ENCODE data around the gene ARSI. TPM values are rescaled to one million over a fixed set of nuclear protein-coding genes. Genes with fewer than 3 reads are reported as not detected.

The ARSI gene
- total and polyA plus RNA-seq, 2 of the 4 experiments (the other 2 are of a cell fraction): 14.8 to 15.2 TPM

- TF ChIP-seq MAZ (IDR thresholded peaks at IDR 0.05; ENCODE audit: borderline replicate concordance, low read depth, low read length) (no peak), RFX5 (IDR thresholded peaks at IDR 0.05; ENCODE audit: low read depth, low read length) (no peak)
These were observed 7.2 kb upstream of the ARSI start (continued) for GRCh38 chr5:150309886-150310239.

- H3K9me3 ChIP-seq (ENCODE audit: control insufficient read depth, insufficient read depth, low read length): no peaks in the 10 kb centered on the region
- no peaks in the 10 kb centered on the region for H3K79me1 ChIP-seq (ENCODE audit: low read depth in 1 of 2, low read length in 2 of 2)
- ChIA-PET CTCF (interaction anchor here (0.6 to 1.3 kb wide), 3 partner anchors 10 to 568 kb away, joined by 3 to 5 read pairs (median 4); no protein-coding TSS in a partner anchor), POLR2A (ENCODE audit: unreplicated experiment) (no interaction called here)
- no peak overlapping the region for H4K5ac ChIP-seq (ENCODE audit: low read depth, low read length)
- H3K23ac ChIP-seq (ENCODE audit: low read depth, low read length): no peak overlapping the region
- ATAC-seq (ENCODE audit: low read depth) (no peak), DNase-seq (no peak)
- WGBS, 2 experiments (ENCODE audit: extremely low coverage in 2 of 2, insufficient read length in 1 of 2): 61% methylated on average over 3 of the region's 7 CpGs; no CpG with 5 or more reads in 1 of the 2 experiments
- H2AK5ac ChIP-seq (ENCODE audit: low read depth, low read length): peak overlapping the region; percentile 29; the same call in 1 of the 2 replicates
- H2BK120ac ChIP-seq (ENCODE audit: low read depth, low read length): 0 out of 2 replicates have a peak overlapping the region, but pooled peaks have one; percentile 35
- H3K9me1 ChIP-seq (ENCODE audit: insufficient read depth, low read length): peaks cover 14% of the 10 kb centered on the region
- dilution Hi-C loops (cut with HindIII; ENCODE audit: low sequenced_read_pairs, unreplicated experiment): no loop called here
- peaks cover 22% of the 10 kb centered on the region for H3K4me1 ChIP-seq (ENCODE audit: control insufficient read depth, insufficient read depth, low read length)
- no peak overlapping the region for H2AFZ ChIP-seq (replicated peaks; ENCODE audit: low read length, poor library complexity)
- H2BK20ac ChIP-seq (ENCODE audit: low read depth, low read length): no peak overlapping the region
- H3K4ac ChIP-seq (ENCODE audit: low read depth, low read length): 0 out of 2 replicates have a peak overlapping the region, but pooled peaks have one; percentile 20
- no peaks in the 10 kb centered on the region for H3K27me3 ChIP-seq (ENCODE audit: control insufficient read depth, insufficient read depth, low read length)
- H3K27ac ChIP-seq (ENCODE audit: insufficient read depth, low read length): no peak overlapping the region
- H4K20me1 ChIP-seq (ENCODE audit: insufficient read depth, low read length): no peaks in the 10 kb centered on the region
- no peak overlapping the region for H3K9ac ChIP-seq (ENCODE audit: low read depth, low read length)
- H2BK15ac ChIP-seq (ENCODE audit: low read depth, low read length): peak overlapping the region; percentile 14; the same call in 1 of the 3 replicates
- no peak overlapping the region for H3K4me2 ChIP-seq (ENCODE audit: low read depth, low read length)
- no peak overlapping the region for H4K91ac ChIP-seq (ENCODE audit: insufficient read depth, low read depth, low read length)
- no peak overlapping the region for H4K8ac ChIP-seq (ENCODE audit: low read depth in 2 of 2, low read length in 2 of 2)
- BruUV-seq (replicated peaks): no TSS peak
- H3K56ac ChIP-seq (ENCODE audit: extremely low read depth, insufficient read depth, low read length): no peak overlapping the region
- in situ Hi-C loops (cut with MboI; ENCODE audit: low sequenced_read_pairs): no loop called here
- H3K4me3 ChIP-seq (ENCODE audit: insufficient read depth, low read depth, low read length): no peak overlapping the region
- intact Hi-C loops (cut with micrococcal nuclease): no loop called here
- no peaks in the 10 kb centered on the region for H3K36me3 ChIP-seq (ENCODE audit: control insufficient read depth, insufficient read depth, low read length)
- no peak overlapping the region for H2BK5ac ChIP-seq (ENCODE audit: low read depth, low read length, poor library complexity, severe bottlenecking)
- no peak overlapping the region; the same call in 1 of the 2 replicates for H3K14ac ChIP-seq (replicated peaks; ENCODE audit: low read depth, low read length)
- no peak overlapping the region for H2AK9ac ChIP-seq (replicated peaks; ENCODE audit: low read depth, low read length, poor library complexity)
- H3K18ac ChIP-seq (ENCODE audit: low read depth, low read length): no peak overlapping the region; the same call in 1 of the 2 replicates
- TF ChIP-seq CHD1 (IDR thresholded peaks at IDR 0.05; ENCODE audit: low read depth, low read length): no peak
- TF ChIP-seq NFE2L2 (IDR thresholded peaks at IDR 0.05; ENCODE audit: low read depth, low read length): no peak
- TF ChIP-seq SMC3 (IDR thresholded peaks at IDR 0.05; ENCODE audit: low read depth, low read length): no peak
- no peak for TF ChIP-seq RAD21 (IDR thresholded peaks at IDR 0.05; ENCODE audit: low read length)
- no peak for TF ChIP-seq CEBPB (IDR thresholded peaks at IDR 0.05; ENCODE audit: low read depth, low read length)
- TF ChIP-seq MXI1 (IDR thresholded peaks at IDR 0.05; ENCODE audit: borderline replicate concordance, low read depth, low read length): no peak
- TF ChIP-seq ELK1 (IDR thresholded peaks at IDR 0.05; ENCODE audit: borderline replicate concordance, low read depth, low read length): no peak
- TF ChIP-seq CTCF (conservative IDR thresholded peaks at IDR 0.05; ENCODE audit: low read depth, low read length): no peak
- TF ChIP-seq FOS (IDR thresholded peaks at IDR 0.05; ENCODE audit: low read depth, low read length): no peak
- TF ChIP-seq MAFK (IDR thresholded peaks at IDR 0.05; ENCODE audit: low read depth, low read length): no peak
- TF ChIP-seq RFX5 (IDR thresholded peaks at IDR 0.05; ENCODE audit: low read depth, low read length): no peak
- TF ChIP-seq POLR2A (IDR thresholded peaks at IDR 0.05; ENCODE audit: low read depth, low read length): no peak
These were observed 6.6 kb upstream of the ARSI start for GRCh38 chr5:150309101-150309885.
